Left kidney (tissue), 2 donors: ENCODE measurements around the gene ALPK1. TPM values are rescaled to one million over a fixed set of nuclear protein-coding genes. Genes with fewer than 3 reads are reported as not detected.

Source experiments
- DNase-seq: peaks from one replicate; pipeline ENCODE4 v3.0.0-alpha.2; 2013
- polyA plus RNA-seq: library from polyadenylated mRNA; unstranded; fragments of 120-200 nt; gene quantifications from one replicate; pipeline ENCODE4 v1.2.1, GENCODE V29; 2013; ENCODE audit not compliant: insufficient read length

Gene ALPK1
- polyA plus RNA-seq, 1 donor = 20.6 TPM

DNA sequence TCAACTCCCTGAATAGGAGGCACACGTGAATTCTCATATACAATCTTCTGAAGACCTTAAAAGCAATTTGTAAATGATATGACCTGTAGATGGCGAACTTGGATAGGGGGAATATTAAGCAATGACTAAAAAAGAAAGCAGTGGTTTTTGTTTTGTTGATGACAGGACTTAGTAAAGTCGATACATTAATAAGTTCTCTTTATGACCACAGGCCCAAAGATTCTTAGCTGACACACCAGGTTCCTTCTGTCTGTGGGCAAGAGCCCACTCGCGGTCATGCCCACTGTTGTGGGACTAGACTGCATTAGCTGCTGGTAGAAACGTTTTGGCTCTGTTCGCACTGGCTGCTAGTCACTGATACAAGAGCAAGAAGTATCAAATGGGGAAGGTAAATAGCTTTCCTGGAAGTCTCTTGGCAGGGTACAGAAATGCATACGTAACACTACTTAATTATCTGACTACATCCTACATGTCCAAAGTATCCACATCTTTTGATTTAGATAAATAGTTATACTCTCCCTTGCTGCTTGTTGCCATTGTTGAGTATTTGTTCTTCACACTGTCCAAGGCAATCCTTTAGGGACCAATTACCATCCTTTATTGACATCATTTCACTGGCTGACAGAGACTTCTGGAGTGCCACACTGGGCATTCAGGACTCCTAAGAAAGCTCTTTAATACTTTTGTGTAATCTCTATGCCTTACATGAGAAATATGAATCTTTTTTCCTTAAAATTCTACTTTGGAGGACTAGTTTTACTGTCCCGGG lies 31.0 kb downstream of the ALPK1 start:
- DNase-seq = peak; percentile 53

GRCh38 chr4:112328734-112329130 lies 31.6 kb downstream of the ALPK1 start:
- DNase-seq = no peak

DNA sequence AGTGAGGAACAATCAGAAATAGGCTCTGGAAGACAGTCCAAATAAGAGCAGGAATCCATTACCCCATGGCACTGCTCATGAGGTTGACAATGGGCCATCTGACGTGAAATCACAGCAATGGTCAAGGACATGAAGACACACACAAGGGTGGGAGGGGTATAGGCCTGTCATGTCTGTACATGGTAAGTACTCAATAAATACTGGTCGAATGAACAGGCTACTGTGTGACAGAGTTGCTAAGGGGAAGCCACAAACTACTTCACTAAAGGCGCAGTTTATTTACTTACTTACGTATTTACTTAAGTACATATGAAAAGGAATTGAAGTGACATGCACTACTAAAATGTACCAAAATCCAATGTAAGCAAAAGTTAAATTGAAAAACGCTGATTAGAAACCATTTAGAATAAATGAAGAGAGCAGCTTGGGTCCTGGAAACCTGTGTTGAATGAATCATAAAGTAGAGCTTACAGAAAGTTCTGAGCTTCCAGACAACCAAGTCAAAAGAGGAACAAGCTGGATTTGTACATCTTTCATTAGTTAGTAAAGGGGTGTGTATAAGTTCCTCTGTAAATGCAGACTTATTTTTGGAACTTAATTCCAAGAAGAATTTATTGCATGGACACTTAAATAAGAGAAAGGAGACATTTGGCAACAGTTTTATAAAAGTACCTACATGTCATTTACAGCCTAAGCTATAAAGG lies 32.7 kb downstream of the ALPK1 start:
- no peak for DNase-seq

- DNase-seq = no peak
Observed at GRCh38 chr4:112330921-112331320, 33.8 kb downstream of the ALPK1 start.

GRCh38 chr4:112332398-112332797 lies 35.2 kb downstream of the ALPK1 start:
- no peak for DNase-seq

DNA sequence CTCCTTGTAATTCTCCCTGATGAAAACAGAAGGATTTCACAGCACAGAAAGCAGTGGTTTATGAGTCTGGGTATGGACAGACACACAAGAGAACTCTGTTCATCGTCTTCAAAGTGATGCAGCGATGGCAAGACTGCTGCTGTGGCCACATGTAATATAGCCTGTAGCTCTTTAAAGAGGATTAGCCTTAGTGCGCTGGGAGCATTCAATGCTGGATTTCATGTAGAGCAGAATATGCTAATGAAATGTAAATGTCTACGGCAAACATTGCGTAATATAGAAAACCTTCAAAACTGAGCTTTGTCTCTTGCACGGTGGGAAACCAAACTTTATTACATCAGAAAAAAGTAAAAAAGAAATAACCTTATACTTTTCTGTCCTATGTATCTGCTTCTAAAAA lies 42.9 kb downstream of the ALPK1 start:
- DNase-seq = no peak

- DNase-seq = no peak
Observed at GRCh38 chr4:112341033-112341432, 43.9 kb downstream of the ALPK1 start.

DNA sequence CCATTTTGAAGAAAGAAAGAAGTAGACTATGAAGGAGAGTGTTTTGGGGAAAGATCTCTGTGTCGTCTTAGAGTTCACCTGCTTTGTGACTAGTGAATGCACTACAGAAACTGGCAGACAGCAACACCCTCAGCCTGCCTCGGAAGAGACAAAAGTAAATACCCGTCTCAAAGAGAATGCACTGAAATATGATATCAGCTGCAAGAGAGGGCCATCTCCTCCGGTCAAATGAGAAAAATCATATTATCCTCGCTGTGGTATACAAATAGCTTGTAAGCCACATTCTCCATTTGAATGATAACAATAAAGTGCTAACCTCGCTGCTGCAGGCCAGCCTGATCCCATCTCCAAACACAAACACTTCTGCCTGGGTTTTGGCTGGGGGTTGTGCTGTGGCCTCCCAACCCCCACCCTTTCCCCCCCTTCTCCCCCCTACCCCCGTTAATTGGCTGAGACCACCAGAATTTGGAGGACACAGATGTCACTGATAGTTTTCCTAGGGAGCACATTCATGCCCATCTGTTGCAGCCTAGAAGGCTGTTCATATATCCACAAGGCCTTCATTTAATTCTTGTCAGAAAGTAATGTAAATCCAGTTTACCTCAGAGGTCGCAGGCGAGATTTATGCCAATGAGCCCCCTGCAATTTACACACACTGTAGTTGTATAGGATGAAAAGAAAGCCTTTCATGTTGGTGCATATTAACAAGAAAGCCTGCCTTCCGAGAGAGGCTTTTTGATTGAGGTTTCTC lies 46.3 kb downstream of the ALPK1 start:
- DNase-seq = peak; percentile 8

DNA sequence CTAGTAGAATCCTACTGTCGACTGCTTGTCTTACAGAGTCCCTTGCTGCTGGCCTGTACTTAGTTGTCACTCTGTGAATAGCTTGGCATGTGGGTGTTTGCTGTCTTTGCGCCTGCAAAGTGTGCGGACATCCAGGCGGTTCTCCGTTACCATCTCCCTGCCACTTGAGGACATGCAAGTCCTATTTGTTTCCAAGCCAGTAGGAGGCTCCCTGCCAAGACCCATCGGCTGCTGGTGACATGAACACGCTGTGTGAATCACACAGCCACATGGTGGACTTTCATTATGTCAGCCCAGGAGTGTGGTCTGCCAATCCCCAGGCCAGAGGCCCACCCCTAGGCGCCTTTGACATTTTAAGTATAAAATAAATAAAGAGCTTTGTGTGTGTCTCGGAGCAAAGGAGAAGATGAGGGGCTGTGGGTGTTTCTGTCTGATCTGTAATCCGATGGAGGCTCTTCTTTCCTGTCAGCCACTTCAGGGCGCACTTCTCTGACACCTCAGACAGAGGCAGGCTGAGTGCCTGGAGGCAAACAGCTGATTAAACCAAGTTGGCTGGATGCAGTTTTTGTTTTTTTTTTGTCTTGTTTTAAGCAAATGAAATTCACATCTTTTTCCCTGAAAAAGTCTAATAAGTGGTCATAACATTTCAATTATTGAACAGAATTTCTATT lies 51.5 kb downstream of the ALPK1 start:
- DNase-seq = peak; percentile 36

GRCh38 chr4:112352736-112353135 lies 55.6 kb downstream of the ALPK1 start:
- no peak for DNase-seq

- no peak for DNase-seq
Observed at GRCh38 chr4:112355662-112356061, 58.5 kb downstream of the ALPK1 start.

GRCh38 chr4:112357453-112357852 lies 60.3 kb downstream of the ALPK1 start:
- no peak for DNase-seq

DNA sequence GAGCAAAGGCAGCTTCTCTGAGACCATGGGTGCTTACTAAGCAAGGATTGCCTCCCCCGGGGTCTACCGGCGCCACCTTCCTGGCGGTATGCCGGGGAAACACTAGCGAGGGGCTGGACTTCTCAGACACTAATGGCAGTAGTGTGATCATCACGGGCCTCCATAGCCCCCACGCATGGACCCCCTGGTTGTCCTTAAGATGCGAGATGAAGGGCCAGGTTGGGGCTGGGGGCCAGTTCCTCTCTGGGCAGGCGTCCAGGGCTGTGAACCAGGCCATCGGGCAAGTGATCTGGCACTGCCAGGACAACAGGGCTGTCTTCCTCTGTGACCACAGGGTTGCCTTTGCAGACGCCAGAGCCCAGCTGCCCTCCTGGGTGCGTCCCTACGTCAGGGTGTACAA lies 60.7 kb downstream of the ALPK1 start:
- DNase-seq = no peak

GRCh38 chr4:112358415-112358814 lies 61.2 kb downstream of the ALPK1 start:
- DNase-seq = no peak

- no peak for DNase-seq
Observed at GRCh38 chr4:112358952-112359749, 62.0 kb downstream of the ALPK1 start.

DNA sequence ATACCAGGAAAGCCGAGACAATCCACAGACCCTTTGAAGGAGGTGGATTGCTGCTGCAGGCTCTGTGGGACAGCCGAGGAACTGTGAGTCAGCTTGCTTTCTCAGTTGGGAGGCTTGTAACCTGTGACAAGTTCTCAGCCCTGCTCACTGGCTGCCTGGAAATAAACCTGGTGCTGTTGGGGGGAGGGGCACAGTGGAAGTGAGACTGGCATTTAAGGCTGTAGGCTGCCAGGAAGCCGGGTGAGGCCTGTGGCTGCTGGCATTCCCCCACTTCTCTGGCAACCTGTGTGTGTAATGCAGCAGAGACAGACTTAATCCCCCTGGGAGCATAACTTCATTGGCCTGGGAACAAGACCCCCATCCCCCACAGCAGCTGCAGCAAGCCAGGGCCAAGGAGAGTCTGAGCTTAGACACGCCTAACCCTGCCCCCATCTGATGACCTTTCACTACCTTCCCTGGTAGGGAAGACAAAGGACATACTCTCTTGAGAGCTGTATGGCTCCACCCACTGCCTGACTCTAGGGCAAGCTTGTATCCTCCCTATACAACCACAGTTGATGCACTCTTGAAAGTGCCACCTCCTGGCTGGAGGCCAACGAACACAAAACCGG lies 64.1 kb downstream of the ALPK1 start:
- no peak for DNase-seq

GRCh38 chr4:112370466-112370865 lies 73.3 kb downstream of the ALPK1 start:
- no peak for DNase-seq

- DNase-seq = no peak
Observed at GRCh38 chr4:112371361-112371760, 74.2 kb downstream of the ALPK1 start.

DNA sequence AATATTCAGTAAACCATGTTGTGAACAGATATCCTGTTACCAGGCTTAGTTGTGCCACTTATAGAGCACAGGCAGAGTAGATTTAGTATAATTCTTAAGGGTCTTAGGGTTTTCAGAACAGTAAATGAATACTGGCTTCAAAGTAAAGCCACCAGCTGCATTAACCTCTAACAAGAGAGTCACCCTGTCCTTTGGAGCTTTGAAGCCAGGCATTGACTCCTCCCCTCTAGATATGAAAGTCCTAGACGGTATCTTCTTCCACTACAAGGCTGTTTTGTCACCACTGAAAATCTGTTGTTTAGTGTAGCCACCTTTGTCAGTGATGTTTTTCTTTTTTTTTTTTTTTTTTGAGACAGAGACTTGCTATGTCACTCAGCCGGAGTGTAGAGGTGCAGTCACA lies 77.7 kb downstream of the ALPK1 start:
- DNase-seq = no peak

DNA sequence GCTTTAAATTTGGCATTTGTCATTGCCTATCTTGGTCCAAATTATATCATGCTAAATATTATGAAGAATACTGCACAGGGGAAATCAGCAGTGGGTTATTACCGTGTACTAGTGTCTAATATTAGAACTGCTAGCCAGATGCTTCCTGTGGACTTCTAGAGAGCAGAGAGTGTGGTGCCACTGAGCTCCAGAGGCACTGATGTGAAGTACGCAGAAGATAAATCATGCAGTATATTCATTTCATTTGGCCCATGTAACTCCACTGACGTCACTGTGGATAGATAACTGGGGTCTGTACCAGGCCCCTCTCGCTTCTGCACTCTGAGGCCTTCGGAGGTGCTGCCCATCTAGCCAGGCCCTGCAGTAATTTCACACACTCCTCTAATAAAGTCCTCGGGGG lies 80.0 kb downstream of the ALPK1 start:
- DNase-seq = no peak

DNA sequence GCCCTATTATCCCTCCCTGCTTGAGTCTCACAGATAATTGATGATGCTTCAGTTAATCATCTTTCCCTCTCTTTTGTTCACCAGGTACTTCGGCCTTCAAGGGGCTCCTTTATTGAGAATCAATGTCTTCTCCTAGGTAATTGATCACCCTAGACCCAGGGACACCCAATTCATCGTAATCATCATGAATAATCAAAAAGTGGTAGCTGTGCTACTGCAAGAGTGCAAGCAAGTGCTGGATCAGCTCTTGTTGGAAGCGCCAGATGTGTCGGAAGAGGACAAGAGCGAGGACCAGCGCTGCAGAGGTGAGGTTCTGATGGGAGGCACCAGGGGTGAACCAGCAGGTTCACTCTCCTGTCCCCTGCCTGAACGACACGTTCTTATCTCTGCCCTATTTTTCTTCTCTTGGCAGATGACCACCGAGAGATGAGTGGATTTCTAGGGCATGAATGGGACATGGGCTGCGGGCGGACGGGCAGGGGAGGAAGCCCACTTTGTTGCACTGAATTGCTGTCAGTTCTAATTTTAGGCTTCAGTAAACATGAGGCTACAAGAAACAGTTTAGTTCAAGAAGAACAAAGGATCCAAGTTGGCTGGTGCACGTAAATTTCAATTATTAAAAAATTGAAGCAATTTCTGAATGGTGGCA lies 80.5 kb downstream of the ALPK1 start:
- no peak for DNase-seq
